Activated CD8-positive, alpha-beta memory T cell treated with anti-CD3 and anti-CD28 coated beads for 48 hours (primary cell): ENCODE measurements around the gene HMGXB3.
A peak's percentile ranks its signal among the peaks of the same experiment; 100 is the strongest.

Experiments used
- DNase-seq, 3 experiments: peaks; one replicate each; pipeline ENCODE4 v3.0.0-alpha.2; 2020; ENCODE audit warnings: low read depth in 2 of 3, low spot score in 2 of 3

The HMGXB3 gene

DNA sequence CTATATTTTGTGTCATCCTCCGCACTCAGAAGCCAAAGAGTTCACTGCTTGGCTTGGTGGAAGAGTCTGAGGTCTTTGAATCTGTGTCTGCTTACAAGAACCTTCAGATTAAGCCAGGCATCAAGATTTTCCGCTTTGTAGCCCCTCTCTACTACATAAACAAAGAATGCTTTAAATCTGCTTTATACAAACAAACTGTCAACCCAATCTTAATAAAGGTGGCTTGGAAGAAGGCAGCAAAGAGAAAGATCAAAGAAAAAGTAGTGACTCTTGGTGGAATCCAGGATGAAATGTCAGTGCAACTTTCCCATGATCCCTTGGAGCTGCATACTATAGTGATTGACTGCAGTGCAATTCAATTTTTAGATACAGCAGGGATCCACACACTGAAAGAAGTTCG is 19.3 kb upstream of the HMGXB3 start:
- no peak for DNase-seq

DNA sequence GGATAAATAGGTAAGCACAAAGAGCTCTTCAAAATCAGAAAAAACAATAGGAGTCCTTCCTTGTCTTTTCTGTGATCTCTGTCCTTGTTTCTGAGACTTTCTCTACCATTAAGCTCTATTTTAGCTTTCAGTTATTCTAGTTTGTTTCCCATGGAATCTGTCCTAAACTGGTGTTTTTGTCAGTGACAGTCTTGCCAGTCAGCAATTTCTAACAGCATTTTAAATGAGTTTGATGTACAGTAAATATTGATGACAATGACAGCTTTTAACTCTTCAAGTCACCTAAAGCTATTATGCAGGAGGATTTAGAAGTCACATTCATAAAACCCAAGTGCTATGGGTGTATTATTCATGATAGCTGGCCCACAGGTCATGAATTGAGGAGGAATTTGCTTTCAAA is 18.0 kb upstream of the HMGXB3 start:
- DNase-seq = no peak

DNA sequence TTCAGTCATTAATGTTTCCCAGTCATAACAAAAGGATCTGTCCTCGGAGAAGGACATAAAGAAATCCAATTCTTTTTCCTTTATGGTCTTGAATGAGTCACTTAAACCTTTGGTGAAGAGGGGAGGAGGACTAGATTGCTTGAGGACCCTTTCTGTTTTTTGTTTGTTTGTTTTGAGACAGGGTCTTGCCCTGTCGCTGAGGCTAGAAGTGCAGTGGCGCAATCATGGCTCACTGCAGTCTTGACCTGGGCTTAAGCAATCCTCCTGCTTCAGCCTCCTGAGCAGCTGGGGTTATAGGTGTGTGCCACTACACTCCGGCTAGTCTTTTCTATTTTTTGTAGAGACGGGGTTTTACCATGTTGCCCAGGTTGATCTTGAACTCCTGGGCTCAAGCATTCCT is 12.4 kb upstream of the HMGXB3 start:
- no peak for DNase-seq

DNA sequence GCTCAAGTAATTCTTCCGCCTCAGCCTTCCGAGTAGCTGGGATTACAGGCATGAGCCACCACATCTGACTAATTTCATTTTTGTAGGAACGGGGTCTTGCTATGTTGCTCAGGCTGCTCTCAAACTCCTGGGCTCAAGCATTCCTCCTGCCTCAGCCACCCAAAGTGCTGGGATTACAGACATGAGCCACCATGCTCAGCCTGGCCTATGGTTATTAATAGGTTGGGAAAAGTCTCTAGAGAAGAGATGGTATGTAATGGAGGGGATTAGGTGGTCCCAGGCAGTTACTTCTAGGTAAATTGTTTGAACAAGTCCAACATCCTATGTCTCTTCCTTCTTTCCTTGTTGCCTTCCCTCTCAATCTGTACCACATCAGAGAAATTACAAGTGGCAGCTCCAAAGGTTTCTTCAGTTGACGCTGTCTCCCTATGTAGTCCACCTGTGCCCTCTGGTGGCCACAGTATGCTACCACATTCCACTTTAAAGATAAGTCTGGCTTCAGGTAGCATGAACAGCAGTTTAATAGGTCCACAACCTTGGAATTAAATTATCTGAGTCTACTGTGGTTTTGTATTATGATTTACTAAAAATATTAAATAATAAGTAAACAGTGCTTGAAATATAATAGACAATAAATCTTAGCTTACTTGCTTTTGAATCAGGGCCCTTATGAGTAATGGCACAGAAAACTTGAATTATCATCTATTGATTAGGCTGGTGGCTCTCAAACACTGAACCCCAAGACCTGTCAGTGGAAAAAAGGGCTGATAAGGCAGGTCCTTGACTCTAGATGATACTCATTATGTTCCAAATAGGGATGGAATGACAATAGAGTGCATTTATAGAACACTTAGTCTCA is 9.8 kb upstream of the HMGXB3 start:
- DNase-seq = no peak

DNA sequence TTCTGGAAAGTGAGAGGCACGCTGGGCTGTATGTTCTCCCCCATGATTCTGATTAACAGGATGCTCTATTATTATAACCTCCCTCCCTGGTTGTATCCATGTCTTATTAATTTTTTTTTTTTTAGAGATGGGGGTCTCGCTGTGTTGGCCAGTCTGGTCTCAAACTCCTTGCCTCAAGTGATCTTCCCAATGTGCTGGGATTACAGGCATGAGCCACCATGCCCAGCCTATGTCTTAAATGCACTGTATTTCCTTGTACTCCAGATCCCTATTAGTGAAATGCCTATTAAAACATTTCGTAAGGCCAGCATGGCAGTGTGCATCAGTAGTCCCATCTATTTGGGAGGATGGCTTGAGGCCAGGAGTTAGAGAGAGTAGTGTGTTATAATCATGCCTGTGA is 7.1 kb upstream of the HMGXB3 start:
- no peak for DNase-seq

DNA sequence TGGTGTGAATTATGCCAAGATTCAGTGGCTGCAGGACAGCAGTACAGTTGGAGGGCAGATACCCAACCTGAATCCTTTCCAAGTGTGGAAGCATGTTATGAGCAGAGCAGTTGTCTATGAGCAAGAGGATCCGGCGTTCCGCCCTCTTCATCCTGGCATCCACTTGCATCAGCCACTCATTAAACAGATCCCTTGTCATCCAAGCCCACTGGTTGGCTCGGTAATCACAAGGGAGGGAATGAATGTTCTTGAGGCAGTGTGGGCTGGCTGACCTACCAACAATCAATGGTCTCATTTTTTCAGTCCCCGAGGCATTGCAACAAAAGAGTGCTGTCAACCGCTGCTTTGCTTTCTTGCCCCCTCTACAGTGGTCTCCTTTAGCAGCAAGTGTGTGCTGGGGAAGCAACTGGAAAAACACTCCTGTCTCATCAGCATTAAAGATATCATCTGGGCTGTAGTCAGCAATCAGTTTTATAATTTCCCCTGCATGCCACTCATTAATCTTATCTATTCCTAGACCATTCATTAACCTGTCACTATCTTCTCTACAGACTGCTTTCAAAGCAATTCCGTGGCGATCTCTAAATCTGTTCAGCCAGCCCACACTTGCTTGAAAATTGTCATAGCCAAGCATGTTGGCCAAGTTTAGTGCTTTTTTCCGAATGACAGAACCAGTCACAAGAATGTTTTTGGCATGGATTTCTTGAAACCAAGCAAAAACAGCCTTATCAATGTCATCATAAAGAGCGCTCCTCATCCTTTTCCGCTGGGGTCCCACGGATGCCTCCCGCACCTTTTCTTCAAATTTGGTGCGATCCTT is 4.9 kb upstream of the HMGXB3 start:
- DNase-seq = no peak

DNA sequence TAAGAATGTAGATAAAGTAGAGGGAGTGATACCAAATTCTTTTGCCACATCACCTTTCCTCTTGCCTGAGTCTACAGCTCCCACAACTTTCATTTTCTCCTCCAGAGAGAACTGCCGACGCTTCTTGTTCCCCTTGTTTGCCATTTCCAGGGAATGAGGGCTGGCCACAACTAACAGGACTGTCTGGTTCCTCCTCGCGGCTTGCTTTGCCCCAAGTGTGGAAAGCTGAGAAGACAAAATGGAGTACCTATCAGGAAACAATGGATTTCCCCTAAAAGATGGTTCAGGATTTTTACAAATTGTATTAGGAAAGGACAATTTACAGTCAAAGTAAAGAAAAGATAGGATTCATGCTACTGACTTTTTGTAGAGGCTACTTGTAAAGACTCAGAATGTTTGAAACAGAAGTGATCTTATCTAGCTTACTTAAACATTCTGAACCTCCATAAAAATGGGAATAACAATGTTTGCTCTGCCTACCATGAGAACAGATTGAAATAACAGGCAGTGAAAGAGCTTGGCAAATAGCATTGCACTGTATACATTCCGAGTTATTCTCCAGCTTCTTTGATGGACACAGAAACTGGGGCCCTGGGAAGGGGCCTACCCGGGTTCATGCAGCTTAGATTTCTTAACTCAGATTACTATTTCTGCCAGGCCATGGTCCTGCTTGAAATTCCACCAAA is 4.2 kb upstream of the HMGXB3 start:
- DNase-seq = no peak

DNA sequence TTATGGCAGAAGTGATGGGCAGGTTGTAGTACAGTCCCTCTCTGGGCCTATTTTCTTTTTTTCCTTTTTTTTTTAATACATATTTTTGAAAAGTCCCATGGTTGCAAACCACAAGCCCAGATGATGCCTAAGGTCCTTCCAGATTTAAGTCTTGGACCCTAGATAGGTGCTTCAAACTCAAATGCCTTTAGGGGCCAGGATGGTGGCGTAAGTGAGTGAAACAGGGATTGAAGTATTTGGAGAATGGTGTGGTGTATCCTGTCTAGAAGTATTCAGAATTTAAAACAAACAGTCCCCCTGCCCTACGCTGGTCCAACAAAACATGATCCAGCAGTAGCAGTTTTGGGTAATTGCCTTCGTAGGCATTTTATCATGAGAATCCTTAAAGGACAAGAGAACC is 2.3 kb upstream of the HMGXB3 start:
- DNase-seq = no peak

DNA sequence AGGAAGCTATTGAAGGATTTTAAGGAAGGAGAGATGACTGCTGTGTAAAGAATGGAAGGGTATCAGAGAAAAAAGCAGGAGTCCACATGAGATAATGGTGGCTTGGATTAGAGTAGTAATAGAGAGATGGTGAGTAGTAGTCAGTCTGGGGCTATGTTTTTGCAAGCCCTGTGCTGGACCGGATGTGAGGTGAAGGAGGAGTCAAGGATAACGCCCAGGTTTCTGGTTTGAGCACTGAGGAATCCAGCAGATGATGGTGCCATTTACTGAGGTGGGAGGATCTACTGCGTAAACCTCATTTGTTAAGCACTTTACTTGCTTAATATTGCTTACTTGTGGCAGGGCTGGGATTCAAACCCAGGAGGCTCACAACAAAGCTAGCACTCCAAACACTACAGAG is 1.2 kb upstream of the HMGXB3 start:
- no peak for DNase-seq

DNA sequence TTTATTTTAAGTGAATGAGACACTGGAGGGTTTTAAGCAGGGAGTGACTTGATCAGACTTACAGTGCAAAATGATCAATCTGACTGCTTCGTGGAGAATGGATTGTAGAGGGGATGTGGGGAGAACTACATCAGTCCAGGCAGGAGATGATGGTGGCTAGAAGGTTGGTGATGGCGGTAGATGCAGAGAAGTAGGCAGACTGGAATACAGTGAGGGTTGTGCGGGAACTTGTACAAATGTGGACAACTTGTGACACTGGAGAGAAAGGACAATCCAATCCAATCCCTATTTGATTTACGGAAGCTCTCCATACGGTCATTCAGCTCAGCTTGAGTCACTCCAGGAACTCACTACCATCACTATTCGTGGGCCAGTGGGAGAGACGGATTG is 678 bp upstream of the HMGXB3 start:
- DNase-seq = no peak

DNA sequence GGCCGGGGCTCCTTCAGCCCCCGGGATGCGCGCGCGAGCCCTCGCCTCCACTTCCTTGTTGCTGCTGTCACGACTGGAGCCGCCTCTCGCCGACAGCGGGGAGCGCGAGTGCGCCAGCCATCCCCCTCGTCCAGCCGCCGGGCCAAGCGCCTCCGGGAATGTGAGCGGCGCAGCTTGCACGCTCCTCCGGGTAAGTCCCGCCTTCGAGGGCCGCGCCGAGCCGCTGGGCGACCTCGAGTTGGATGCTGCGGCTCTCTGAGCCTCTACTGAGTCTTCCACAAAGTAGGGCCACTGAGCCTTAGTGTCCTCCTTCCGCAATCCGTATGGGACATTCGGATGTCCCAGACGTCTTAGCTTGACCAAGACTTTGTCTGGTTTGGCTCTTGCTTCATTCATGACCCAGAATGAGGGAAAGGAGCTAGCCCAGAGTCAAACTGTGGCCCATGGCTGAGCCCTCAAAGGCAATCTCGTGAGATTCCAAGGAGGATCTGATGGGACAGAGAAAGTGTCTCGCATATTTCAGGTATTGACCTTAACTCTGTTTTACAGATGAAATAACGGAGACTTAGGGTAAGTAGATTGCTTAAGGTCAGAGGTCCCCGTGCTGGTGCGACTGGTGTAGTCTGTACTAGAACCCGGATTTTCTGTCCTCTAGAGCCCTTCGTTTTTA is 586 bp downstream of the HMGXB3 start:
- peak in 2 of 3 experiments; percentile 15 to 16 for DNase-seq

DNA sequence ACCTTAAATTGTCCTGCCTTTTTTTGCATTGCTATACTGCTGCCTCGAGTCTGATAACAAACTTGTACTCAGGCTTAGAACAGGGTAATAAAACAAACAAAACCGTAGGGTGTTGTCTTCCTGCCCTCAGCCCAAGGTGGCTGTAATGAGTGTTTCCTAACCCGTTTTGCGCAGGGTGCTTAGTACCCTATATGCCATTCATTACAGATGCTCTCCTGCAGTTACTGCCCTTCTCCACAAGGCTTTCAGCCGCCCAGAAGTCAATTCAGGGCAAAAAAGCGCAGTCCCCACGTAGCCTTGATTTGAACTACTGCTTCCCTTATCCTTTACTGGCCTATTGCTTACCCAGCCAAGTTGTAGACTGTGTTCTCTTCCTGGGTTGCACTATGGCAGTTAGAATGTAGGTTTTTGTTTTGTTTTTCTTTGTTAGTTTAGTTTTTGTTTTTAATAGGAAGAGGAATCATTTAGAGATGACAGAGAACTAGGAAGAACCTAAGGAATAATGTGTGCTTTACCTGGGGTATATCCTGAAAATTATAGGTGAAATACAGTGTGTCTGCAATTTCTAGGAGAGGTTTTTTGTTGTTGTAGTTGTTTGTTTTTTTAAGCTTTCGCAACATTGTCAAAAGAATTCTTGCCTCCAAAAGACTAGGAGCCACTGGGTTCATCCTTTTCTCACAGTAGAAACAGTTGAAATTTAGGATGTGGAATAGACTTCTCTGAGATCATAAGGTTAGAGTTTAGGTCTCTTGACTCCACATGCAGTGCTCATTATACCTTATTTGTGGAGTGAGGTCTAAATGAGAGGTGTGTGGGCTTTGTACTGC is 1.3 kb downstream of the HMGXB3 start:
- DNase-seq = peak in 2 of 3 experiments; percentile 15 to 23

DNA sequence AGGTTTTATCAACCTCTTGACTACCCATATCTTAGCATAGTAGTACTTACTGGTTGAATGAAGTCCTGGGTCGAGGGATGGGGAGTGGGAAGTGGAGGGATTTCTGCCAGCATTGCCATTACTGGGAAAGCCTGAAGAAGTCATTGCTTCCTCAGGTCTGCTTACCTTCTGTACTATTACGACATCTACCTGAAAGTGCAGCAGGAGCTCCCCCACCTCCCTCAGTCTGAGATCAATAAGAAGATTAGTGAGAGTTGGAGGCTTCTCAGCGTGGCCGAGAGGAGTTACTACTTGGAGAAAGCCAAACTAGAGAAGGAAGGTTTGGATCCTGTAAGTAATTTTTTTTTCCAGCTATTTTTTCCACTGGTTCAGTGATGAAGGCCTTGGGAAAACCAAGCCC is 5.8 kb downstream of the HMGXB3 start:
- no peak for DNase-seq

DNA sequence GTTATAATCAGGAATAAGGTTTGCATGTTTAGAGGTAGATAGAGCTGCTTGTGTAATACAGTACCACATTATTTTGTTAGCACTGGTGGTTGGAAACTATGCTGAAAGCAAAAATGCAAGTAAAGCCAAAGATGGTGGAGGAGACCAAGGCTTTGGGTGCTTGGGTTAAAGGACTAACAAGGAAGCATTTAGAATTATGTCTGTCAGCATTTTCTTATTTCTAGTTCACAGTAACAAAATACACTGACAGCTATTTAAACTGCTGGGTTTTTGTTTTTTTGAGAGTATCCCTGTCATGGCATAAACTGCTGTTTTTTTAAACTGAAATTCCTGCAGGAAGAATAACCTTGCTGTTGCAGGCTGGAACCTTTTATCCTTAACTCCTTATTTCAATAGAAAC is 6.5 kb downstream of the HMGXB3 start:
- DNase-seq = no peak

DNA sequence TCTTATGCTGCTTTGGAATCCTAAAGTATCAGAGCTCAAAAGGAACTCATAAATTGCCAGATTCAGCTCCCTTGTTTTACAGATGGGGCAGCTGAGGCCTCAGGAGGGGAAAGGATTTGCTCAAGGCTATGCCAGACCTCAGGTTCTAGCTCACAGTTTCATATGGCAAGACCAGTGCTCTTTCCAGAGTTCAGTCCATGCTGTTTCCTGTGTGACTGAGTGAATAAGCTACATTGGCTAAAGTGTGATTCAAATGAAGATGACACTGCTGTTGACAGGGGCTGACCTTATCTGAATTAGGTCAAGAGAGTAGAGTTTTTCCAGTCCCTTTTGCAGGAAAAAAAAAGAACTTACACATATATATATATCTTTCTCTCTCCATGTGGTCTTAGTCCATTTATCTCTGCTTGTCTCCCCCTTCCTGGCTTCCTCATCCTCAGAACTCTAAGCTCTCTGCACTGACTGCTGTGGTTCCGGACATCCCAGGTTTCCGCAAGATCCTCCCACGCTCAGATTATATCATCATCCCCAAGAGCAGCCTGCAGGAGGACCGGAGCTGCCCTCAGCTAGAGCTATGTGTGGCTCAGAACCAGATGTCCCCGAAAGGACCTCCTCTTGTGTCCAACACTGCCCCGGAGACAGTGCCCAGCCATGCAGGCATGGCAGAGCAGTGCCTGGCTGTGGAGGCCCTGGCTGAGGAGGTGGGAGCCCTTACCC is 9.3 kb downstream of the HMGXB3 start:
- no peak for DNase-seq

DNA sequence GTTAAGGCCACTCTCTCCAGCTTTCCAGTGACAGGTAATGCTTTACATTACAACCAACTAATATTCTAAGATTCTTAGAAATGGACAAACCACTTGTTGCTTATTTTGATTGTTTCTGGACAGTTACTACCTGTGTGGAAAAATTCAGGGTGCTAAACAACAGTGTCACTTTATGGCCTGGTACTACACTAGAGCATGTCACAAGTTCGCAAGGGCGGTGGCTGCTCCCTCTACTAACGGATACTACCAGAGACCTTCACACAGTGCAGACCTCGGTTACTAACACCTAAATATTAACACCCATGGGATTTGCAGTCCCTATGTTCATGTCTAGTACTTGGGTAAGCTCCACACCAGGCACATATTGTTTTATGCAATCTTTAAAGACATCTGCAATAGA is 13.4 kb downstream of the HMGXB3 start:
- no peak for DNase-seq

DNA sequence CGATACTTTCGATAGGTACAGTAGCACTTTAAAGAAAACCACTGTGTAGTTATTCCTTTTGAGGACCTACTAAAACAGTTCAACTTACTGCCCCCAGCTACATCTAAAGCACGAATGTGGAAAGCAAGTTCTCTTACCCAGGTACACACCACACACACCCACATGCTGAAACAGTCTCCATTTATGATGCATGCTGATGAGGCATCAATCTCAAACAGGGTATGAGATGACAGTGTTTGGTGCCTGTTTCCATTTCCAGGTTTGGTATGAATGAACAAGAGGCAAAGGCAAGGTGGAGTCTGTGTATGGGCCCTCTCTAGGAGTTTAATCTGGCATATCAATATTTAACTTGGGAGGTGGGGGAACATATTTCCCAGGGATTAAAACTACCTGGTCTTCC is 13.9 kb downstream of the HMGXB3 start:
- DNase-seq = no peak

DNA sequence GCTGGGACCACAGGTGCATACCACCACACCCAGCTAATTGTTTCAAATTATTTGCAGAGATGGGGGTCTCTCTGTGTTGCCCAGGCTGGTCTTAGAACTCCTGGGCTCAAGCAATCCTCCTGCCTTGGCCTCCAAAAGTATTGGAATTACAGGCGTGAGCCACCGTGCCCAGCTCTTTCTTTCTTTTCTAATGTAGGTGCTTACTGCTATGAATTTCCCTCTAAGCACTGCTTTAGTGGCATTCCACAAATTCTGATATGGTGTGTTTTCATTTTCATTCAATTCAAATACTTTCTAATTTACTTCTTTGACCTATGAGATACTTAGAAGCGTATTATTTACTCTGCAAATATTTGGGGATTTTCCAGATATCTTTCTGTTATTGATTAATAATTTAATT is 14.9 kb downstream of the HMGXB3 start:
- no peak for DNase-seq

DNA sequence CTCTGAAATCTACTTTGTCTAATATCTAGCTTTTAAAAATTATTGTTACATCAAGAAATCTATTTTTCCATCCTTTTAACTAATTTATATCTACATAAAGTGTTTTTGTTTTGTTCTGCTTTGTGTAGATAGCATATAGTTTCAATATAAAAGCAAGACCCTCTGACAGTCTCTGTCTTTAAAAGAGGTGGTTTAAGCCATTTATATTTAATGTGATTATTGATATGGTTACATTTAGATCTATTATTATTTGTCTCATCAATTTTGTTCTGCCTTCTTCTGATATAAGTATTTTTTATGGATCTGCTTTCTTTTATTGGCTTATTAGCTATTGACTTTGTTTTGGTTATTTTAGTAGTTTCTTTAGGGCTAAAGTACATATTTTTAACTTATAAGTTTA is 16.0 kb downstream of the HMGXB3 start:
- no peak for DNase-seq
